GM21717 (cell line): ENCODE results near the gene SKAP1.
"Not testable (repeated sequence)": the region's sequence is repeated elsewhere in the genome, so short reads cannot be mapped to it uniquely, and the experiment has no call there.

ENCODE experiments used
- ATAC-seq: cut with Tn5 transposase; IDR thresholded peaks from one replicate; pipeline ENCODE4 v1.9.1; 2021; ENCODE audit warnings: mild to moderate bottlenecking, moderate library complexity; ENCODE audit not compliant: unreplicated experiment

Gene SKAP1

DNA sequence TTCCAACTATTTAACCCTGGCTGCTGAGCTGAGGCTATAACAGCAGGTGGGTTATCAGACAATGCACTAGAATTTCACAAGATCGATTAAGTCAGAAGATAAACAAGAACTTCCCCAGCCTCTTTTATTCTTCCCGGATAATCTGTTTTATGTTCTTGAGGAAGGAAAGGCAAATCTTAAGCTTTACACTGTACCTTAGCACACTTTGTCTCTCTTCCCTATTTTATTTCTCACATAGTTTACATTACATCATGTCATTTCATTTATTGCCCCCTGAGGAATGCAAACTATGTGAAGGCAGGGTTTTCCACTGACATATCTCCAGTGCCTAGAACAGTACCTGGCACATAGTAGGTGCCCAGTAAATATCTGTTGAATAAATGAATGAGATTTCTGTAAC is 139.6 kb downstream of the SKAP1 start:
- ATAC-seq = no peak

DNA sequence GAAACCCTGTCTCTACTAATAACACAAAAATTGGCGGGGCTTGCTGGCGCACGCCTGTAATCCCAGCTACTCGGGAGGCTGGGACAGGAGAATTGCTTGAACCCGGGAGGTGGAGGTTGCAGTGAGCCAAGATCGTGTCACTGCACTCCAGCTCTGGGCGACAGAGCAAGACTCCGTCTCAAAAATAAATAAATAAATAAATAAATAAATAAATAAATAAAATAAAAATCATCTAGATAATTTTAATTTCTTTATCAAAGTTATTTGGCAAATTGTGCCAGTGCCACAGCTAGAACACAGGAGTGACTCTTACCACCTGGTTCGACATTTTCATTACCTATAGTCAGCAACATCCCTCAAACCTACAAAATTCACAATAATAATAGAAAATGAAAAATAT is 143.1 kb downstream of the SKAP1 start:
- not testable (repeated sequence) for ATAC-seq

DNA sequence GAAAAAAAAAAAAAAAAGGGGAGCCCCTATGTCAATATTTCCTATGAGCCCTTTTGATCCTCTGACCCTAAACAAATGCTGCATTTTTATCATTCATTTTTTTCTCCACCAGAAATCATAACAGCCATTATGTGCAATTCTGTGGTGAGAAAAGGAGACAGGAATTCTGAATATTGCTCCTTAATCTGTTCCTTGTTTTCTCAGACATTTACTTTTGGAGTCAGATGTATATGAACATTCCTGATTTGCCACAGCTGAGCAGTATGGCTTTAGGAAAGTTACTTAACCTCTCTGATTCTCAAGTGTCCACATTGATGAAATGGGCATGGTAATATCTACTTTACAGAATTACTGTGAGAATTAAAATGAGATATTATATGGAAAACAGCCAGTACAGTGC is 144.4 kb downstream of the SKAP1 start:
- ATAC-seq = no peak

DNA sequence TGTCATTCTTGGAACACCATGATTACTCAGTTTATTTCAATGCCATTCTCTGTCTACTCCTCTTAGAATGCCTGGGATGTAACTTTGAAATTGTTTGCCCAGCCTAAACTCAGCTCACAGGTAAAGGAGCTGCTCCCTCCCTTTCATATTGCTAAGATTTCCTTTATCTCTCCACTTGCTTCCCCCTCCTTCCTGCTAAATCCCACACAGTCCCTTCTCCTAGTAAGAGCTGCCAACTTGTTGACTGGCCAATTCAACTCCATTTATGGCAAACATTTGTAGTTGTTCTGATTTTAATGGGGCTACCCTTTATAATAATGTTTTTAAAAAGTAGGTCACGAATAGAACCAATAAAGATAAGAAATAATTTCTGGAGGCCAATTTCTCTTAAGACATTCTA is 146.1 kb downstream of the SKAP1 start:
- no peak for ATAC-seq

DNA sequence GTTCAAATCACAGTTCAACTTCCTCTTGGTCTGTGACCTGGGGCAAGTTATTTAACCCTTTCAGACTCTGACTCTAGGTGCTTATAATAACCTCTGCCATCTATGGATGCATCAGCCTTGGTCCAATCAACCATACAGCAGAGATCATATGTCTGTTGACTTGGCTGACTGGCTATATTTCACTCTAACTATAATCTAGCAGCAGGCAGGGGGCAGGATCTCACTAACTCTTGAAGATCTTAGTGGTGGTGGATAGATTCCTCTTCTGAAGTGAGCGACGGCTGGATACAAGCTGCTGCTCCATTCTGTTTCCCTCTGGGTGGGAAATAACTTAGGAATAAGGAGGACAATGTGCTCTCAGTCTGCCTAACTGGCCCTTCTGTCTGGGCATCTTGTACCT is 146.6 kb downstream of the SKAP1 start:
- no peak for ATAC-seq

DNA sequence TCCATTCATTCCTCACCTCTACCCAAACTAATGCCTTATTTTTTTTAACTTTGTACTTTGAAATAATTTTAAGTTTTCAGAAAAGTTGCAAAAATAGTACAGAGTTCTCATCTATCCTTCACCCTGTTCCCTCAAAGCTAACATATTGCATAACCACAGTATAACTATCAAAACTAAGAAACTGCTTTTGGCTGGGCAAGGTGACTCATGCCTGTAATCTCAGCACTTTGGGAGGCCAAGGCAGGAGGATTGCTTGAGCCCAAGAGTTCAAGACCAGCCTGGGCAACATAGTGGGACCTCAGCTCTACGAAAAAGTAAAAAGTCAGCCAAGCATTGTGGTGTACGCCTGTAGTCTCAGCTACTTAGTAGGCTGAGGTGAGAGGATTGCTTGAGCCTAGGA is 147.7 kb downstream of the SKAP1 start:
- ATAC-seq = no peak

DNA sequence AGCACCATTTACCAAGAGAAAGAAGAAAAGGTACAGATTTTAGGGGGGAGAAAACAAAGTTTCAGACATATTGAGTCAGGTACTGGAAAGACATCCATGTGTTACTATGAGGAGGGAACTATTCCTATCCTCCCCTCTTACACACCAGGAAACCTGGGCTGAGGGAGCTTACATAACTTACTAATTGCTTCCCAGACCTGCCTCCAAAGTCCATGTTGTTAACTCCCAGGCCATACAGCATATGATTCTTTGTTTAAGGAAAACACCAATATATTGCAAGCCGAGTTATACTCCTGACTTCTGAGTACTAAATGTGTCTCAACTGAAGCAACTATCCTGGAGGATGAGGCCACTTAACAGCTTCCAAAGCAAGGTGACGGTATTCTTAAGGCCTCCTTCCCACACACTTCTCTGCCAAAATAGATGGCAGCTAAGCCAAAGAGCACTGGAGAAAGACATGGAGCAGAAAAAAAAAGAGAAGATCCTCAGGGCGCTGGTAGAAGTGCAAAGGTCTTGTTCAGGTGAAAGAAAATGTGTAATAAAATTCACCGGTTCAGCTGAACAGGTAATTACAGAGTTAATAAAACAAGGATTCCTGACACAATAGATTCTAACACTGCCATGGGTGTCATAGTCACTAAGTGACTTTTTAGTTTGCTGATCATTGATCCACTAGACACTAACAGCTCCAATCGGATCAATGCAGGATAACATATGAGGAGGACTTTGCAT is 151.1 kb downstream of the SKAP1 start:
- ATAC-seq = no peak

DNA sequence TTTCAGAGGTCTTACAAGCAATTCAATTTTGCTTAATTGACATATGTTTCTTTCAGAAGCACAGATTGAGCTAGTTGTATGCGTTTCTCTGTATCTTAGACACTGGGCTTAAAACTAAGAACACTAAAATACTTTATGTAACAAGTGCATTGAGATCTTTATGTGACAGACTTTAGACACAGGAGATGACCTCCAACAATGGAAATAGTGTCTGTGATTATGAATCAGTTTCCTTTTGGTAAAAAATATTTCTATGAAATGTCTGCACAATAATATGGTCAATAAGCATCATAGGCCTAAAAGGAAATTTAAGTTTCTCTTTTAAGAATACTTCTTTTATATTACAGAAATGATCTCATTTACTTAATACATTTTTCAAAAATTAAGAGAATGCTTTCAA is 153.2 kb downstream of the SKAP1 start:
- no peak for ATAC-seq

DNA sequence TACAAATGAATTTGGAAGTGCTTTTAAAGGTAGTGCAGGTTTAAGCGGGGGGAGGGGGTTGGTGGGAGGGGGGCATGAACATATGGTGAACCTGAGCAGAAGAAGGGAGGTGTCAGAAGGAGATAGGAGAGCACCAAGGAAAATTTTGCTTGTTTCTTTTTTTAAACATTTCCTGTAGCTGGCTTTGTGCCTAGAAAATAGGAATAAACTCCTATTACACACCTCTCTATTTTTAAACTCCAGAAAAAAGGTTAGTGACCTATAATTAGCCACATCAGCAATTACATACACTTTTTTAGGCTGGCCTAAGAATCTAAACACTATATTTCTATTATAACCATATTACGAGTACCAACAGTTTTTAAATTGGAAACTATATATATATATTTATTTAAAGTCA is 159.1 kb downstream of the SKAP1 start:
- ATAC-seq = no peak

DNA sequence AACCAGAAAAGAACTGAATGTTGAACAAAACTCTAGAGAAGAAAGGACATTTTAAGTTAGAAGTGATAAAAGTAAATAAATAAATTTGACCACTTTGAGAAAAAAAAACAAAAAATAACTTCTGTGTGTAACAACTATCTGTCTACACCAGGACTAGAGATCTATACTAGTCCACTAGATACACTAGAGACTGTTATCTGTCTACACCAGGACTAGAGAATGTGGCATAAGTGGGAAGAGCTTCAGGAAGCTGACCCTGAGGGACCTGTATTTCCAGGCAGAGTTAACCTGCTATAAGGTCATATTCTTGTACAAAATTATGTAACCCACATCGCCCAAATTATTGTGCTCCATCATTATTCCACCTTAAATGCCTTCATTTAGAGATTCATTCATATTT is 160.8 kb downstream of the SKAP1 start:
- no peak for ATAC-seq

DNA sequence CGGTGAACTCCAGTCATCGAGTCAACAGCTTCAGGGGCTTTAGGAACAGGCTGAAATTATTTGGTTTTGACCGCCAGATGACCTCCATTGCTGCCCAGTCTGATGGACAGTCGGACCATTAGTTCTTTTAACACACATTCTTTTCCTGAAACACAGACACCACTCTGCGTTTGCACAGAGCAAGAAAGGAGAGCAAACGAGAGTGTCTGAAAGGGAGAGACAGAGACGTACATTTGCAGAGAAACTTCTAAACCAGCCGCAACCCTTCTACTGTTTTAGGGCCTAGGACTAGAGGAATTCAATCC is 166.3 kb downstream of the SKAP1 start:
- no peak for ATAC-seq

DNA sequence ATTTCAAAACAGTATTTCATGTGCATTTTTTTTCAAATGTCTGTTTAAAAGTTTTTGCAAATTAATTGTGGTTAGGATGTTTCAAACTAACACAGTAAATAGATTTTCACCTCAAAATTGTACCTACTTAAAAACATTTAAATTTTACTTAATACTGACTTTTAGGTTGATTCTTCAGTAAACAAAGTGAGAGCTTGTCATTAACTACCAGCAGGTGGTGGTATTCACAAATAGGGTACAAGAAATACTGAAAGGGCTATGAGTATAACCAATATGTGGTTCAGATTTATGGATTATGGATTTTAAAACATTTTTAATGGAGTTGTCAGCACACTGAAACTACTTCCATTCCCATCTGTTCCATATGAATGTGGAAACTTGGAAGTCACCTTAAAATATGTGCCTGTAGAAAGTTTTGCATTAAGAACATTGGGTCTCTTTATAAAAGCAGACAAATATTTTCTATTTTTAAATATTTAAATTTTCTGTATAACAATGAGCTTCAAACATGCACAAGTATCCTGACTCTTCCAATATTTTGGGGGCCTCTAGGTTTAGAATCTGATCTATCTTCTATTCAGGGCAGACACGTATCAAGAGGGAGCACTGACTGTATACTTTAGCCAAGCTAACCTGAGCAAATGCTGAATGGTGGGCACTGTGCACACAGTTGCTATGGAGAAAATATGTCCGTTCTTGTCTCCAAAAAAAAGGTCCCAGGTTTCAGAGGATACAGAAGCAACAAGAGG is 166.9 kb downstream of the SKAP1 start:
- no peak for ATAC-seq

DNA sequence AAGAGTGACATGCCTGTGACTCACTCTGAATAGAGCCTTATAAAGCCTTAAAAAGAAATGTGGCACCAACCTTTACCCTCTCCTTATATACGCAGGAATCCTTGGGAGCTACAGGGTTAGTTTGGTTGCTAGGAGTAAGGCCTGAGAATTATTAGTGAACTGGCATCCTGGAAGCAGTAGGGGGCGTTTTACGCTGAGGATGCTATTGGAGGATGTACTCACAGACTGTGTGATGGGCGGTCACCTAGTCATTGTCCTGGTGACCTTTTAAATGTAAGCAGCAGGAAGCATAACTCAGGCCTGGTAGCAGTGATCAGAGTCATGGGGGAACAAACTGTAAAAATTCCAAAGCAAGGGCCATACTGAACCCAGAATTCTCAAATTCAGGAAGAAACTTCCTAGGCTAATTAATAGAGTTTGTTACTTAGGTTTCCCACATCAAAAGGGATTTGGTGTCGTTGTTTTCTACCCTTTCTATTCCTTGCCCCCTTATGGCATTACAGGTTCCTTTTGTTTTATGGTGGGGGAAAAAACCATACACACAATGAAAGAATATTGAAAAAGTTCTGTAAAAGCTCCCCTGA is 168.6 kb downstream of the SKAP1 start:
- ATAC-seq = no peak

DNA sequence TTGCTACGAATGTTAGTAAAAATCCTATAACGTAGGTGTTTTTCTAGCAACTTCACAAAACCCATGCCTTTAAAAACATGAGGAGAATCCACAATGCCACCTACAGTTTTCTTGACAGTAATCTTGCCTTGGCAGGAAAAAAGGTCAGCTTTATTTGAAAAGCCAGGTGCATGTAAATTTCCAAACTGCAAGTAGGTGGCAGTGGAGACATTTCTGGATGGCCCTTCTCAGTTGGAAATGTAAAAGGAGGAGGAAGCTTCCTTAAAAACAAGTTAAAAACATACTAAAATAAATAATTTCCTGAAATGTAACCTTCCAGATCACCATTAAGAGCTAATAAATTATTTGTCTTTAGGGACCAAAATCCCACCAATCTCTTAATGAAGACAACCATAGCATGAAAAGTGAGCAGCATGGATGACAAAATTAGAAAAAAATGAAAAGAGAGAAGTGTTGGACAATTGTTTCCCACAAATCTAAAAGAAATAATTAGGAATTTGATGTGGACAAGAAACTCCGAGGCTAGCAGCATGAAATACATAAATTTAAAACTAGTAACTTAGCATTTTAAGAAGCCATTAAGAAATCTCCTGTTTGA is 170.2 kb downstream of the SKAP1 start:
- no peak for ATAC-seq

DNA sequence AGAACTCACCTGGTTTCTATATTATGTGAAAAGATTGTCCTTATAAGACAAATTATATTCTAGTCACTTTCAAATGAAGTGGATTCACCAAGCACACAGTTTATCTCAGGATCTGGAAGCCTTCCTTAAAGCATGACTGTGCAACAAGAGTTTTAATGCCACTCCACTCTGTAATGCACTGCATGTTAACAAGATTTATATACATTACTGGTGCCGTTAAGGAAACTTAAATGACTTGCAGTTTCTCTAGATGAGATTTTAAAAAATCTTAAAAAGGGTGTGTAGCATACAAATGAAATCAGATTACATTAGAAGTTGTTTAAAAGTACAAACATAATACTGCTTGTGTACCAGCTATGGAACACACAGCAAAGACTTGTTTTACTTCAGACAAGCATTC is 171.7 kb downstream of the SKAP1 start:
- ATAC-seq = no peak

DNA sequence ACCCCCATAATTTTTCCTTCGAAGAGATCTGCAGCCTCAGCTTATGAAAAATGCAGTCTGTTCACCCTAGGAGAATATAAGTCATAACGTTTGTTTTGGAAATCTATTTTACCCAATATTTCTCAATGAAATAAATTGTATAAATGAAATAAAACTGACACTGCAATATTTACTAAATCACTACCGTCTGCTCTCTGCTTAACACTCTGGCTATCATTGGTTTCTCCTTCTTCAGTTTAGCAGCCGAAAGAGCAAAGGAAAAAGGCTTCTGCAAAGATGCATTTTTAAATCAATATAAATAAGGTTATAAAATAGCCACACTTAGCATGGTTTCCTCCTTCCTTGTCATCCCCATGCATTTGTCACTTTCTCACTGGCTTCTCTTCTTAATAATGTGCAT is 174.3 kb downstream of the SKAP1 start:
- no peak for ATAC-seq

DNA sequence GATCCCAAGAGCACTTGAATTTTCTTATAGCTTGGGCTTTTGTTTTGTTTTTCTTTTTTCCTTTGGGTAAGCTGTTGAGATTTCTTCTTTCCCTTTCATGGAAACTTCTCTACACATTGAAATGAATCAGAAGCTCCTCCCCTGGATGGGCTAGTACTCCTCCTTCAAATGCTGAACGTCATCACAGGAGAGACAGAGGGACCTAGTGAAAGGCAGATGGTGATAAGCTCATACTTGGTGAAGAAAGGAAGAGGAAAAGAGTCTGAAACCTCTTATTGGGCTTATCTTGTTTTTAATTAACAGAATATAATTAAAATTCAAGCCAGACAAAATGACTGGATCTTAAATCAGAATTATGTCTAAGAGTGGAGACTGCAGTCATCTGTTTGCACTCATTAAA is 175.1 kb downstream of the SKAP1 start:
- no peak for ATAC-seq

DNA sequence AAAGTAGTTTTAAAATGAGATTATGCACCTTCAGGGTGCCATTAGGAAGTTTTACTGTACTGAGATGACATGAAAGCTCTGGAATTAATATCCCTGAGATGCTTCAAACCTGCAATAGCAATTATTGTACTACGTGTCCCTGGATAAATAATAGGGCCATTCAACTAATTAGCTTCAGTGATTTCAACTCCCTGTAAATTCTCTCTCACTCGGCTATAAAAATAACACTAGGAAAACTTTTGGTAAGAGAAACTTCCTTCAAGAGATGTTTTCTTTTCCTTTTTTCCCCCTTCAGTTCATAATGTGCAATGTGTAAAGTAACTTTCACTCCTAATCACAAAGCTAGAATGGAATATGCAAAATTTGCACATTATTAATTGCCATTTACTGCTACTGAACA is 176.0 kb downstream of the SKAP1 start:
- no peak for ATAC-seq

DNA sequence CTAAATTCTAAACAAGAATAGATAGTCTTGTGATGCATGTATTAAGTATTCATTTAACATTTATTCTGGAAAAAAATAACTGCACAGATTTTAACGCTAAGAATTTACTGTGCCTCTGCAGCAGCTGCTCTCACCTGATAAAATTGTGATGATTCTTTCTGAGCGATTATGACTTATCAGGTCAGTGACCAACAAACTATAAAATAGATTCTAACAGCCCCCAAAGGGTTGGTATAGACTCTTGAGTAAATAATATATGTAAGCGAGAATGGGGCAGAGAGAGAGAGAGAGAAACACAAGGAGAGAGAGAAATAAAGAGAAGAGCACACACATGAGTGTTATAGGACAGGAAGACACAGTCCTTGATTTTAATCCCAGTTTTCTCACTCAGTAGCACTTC is 178.1 kb downstream of the SKAP1 start:
- no peak for ATAC-seq

DNA sequence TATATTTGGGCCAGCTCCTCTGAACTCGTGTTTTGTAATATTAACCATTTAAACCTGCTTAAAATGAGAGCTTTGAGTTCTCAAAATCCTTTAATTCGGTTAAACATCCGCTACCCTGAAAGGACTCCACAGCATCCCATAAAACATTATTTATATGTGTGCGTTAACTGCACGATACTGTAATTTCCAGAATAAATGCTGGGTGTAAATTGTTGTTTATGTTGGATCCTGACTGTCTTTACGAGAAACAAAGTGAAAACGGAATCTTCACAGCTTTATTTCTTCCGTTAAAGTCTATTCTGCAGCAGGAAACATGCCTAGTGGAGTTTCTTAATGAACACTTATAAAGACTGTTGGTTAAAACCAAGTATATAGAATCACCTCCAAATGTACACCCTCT is 179.1 kb downstream of the SKAP1 start:
- ATAC-seq = no peak

DNA sequence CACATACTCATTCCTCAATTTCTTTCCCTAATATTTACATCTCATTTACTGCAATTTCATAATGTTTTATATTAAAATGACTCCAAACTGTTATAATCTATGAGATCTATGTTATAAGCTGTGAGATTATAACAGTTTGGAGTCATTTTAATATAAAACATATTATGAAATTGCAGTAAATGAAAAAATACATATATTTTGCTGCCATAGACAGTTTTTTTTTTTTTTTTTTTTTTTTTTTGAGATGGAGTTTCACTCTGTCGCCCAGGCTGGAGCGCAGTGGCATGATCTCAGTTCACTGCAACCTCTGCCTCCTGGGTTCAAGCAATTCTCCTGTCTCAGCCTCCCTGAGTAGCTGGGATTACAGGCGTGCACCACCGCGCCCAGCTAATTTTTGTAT is 180.0 kb downstream of the SKAP1 start:
- ATAC-seq = not testable (repeated sequence)

DNA sequence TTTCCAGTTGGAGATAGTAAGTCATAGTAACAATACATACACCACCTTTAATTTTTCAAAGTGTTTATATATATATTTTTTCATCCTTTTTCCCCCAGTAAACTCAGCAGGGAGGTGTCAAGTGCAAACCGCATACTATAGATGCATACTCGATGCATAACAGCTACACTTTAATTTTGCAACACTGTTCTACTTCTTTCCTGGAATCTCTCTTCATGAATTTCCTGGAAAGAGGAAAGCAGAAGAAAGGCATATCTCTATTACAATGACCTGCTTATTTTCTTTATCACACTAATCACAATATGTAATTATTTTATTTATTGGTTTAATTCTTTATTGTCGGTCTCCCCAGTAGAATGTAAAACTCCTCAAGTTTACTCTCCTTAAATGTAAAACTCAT is 182.4 kb downstream of the SKAP1 start:
- ATAC-seq = no peak
